Suprapubic skin (tissue), 3 donors: ENCODE data around the gene POU2AF2.

ENCODE experiments used
- EP300 ChIP-seq: sonication (generic); formaldehyde crosslinking; IDR thresholded peaks from one replicate; pipeline ENCODE4 v1.6.1; 2017; ENCODE audit warnings: antibody characterized with exemption
- TF ChIP-seq, protein P1 (sequence below), 2 donors: fragments of 200-600 bp in 1 of 2; fragments of 450-650 bp in 1 of 2; sonication (generic) in 1 of 2; IDR thresholded peaks; one replicate each; pipeline ENCODE4 v1.5.1; 2016 to 2019; ENCODE audit warnings: antibody characterized with exemption in 2 of 2, mild to moderate bottlenecking in 1 of 2, moderate library complexity in 1 of 2

GRCh38 chr11:111250936-111251335 is 5.4 kb downstream of the POU2AF2 start:
- TF ChIP-seq, protein P1, sequence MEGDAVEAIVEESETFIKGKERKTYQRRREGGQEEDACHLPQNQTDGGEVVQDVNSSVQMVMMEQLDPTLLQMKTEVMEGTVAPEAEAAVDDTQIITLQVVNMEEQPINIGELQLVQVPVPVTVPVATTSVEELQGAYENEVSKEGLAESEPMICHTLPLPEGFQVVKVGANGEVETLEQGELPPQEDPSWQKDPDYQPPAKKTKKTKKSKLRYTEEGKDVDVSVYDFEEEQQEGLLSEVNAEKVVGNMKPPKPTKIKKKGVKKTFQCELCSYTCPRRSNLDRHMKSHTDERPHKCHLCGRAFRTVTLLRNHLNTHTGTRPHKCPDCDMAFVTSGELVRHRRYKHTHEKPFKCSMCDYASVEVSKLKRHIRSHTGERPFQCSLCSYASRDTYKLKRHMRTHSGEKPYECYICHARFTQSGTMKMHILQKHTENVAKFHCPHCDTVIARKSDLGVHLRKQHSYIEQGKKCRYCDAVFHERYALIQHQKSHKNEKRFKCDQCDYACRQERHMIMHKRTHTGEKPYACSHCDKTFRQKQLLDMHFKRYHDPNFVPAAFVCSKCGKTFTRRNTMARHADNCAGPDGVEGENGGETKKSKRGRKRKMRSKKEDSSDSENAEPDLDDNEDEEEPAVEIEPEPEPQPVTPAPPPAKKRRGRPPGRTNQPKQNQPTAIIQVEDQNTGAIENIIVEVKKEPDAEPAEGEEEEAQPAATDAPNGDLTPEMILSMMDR (IDR thresholded peaks at IDR 0.05) = no peak
- no peak for TF ChIP-seq EP300
